ENCODE measurements around the gene CCDC188.

CCDC188 gene

DNA sequence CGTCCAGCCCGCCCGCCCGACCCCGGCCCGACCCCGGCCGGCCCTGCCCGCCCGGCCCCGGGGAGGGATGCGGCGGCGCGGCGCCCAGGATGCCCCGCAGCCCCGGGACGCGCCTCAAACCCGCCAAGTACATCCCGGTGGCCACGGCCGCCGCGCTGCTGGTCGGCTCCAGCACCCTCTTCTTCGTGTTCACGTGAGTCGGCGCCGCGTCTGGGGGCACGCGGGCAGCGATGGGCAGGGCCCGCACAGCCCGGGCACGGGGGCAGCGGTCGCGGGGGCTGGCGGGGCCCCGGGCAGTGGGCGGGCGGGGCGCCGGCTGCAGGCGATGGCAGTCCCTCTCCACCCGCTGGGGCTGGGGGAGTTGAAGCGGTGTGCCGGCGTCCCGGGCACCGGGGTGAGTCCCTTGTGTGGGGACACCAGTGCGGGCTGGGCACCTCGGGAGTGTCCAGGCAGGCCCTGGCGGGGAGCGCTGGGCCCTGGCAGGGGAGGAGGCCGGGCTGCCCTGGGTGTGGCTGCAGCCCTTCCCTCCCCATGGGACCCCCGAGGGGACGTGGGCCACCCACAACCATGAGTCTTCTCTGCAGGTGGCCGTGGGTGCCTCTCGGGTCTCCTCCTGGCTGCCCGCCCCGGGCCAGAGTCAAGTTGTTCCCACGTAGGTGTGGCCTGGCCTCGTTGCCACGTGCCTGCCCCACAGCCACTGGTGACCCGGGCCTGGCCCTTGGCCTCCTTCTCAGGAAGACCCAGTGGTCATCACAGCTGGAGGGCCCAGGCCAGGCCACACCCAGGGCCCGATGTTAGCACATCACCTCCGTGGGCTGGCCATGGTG lies 18.8 kb downstream of the CCDC188 start:
- DNase-seq (ENCODE audit: low spot score): no peak

DNA sequence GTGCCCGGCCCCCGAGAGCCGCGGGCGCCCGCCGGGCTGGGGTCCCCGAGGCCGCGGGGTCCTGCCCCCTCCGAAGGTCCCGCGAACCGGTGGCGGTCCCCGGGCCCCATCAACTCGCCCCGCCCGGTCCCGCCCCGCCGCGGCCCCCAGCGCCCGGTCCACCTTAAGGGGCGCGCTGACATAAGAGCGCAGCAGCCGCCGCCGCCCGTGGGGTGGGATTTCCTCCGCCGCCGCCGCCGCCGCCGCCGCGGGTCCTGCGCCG lies 19.3 kb downstream of the CCDC188 start, which contains the start of gene ZDHHC8:
Gene ZDHHC8 (plus strand): TSS at position 208 of the 262 bp plus-strand sequence. CDS start 144 bp downstream, outside the sequence.
- DNase-seq (ENCODE audit: low spot score): peak; percentile 27

DNA sequence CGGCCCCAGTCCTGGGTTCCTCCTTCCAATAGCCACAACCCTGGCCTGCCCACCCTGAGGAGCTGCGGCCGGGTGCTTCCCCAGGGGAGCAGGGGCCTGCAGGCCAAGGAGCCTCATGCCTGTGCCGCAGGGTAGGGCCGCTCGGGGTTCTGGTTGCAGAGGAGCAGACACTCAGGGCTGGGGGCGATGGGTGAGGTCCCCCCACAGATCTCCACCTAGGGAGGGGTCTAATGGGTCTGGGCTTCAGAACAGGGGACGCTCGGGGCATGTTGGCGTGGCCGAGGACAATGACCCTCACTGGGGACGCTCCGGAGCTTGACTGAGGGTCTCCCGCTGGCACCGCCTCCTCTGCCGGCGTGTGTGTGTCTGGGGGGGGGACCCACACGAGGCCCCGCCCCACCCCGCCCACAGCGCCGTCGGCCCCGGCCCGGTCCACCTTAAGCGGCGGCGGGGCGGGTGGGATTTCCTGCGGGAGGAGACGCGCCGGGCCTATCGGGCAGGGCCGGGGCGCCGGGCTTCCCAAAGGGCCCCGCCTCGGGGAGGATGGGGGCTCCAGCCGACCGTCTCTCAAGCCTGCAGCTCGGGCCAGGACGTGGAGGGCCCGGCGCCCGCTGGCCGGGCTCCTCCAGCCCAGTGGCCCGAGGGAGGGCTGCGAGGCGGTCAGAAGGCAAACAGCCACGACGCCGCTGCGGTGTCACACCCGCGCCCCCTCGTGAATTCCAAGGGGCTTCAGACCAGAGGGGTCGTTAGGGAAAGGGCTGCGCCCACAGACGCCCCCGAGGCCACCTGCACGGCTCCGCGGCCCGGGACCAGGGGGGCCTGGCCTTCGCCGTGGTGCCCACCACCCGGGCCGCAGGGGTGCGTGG lies 19.9 kb downstream of the CCDC188 start:
- peak; percentile 76 for DNase-seq (ENCODE audit: low spot score)

DNA sequence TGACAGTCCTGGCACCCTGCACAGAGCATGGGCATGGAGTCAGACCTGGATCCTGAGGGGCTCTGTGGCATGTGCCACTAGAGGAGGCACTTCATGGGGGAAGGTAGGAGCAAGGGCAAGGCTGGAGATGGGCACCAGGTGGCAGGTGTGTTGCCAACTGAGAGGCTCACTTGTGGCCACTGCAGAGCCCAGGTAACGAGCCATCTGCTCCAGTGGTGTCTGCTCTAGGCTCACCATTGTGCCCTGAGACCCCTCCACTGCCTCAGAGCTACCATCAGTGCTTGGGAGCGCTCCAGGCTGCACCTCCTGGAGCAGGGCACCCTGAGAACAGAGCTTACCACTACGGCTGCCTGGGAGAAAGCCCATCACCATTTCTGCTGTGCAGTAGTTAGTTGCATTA lies 20.5 kb downstream of the CCDC188 start:
- DNase-seq (ENCODE audit: low spot score): no peak

DNA sequence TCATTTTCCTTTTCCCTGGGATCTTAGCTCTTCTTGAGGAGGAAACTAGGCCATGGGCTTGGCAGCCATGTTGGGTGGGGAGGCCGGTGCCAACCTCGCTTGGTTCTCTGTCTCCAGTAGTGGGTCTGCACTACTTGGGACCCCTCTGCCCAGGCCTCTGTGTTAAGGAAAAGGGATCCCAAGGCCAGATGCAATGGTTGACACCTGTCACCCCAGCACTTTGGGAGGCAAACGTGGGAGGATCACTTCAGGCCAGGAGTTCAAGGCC lies 21.2 kb downstream of the CCDC188 start:
- no peak for DNase-seq (ENCODE audit: low spot score)

DNA sequence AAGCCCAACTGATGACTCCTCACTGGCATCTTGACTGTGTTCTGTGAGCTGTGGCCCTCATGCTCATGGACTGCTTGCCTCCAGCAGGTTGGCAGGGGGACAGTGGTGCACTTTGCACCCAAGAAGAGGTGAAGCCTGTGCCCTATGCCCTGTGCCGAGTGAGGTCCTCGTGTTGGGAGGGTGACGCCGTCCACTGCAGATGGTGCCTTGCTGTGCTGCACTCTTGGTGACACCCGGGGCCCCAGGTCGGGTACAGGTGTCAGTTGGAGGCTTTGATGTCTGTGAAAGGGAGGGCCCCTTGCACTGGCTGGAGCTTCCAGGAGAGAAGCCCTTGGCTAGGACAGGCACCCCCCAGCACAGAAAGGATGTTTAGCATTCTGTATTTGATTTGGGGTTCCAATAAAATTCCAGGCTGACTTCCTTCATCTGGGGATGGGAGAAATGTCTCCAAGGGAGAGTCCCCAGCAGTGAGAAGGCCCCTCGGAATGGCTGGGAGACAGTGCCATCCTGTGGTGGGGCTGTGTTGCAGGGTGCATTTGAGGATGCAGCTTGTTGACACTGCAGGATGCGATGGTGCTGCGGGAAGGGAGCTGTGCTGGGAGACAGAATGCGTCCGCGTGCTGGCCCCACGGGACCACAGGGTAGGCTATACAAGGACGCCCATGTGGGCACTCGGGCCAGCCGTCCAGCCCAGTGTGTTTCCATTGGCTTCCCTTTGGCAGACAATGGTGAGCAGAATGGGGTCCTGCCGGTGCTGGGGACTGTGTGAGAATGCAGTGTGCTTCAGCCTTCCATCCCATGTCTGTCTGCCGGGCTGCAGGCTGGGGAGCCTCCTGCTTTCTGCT lies 21.7 kb downstream of the CCDC188 start:
- DNase-seq (ENCODE audit: low spot score): peak; percentile 58

DNA sequence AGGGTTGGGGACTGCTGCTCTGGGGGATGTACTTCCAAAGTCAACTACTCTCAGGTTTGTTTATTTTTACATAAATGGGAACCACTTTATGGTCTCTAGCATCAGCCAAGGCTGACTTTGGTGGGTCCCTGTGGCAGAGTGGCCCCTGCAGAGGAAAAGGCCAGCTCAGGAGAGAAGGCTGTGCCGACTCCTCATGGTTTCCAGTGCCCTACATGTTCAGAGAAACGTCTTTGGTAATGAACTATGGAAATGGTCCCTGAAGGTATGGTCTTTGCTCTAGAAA lies 22.3 kb downstream of the CCDC188 start:
- DNase-seq (ENCODE audit: low spot score): no peak

DNA sequence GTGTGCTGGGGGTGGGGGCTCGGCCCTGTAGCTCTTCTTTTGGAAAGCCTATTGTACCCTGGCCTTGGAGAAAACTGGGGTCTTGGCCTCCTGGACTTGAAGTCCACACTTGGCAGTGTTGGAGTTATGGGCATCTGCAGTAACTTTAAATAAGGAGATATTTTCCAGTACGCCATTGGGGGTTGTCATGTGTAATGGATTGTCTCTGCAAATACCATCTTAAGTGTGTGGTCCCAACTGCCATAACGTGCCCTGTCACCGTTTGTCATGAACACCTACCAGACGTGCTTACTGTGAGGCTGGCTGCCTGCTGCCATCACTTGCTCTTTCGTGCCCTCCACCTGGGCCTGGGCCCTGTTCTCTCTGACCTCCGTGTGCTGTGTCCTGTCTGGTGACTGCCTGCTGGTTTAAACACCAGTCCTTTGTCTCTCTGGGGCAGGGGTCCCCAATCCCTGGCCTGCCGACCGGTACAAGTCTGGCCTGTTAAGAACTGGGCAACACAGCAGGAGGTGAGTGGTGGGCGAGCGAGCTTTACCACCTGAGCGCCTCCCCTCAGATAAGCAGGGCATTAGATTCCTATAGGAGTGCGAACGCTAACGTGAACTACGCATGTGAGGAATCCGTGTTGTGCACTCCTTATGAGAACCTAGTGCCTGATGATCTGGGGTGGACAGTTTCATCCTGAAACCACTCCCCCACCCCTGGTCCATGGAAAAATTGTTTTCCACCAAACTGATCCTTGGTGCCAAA lies 22.8 kb downstream of the CCDC188 start:
- DNase-seq (ENCODE audit: low spot score): no peak

DNA sequence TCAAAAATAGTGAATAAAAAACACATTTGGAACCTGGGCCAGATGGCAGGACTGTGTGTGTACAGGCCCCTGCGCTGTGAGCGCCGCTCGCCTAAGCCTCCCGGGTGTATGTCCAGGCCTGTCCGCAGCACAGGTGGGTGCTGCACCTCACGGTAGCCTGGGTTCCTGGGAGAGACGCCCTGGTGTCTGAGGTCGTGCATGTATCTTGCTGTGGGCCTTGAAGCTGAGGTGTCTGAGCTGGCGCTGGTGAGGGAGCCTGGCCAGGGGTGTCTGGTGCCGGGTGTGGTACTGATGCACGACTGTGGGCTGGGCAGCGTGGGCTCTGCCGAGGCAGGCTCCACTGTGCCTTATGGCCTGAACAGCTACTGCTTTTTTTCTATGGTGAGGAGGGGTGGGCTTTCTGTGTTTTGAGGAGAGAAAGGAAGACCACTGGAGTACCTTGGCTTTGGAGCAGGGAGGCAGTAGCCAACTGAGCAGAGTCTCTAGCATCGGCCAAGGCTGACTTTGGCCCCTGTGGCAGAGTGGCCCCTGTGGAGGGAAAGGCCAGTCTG lies 23.5 kb downstream of the CCDC188 start:
- no peak for DNase-seq (ENCODE audit: low spot score)

DNA sequence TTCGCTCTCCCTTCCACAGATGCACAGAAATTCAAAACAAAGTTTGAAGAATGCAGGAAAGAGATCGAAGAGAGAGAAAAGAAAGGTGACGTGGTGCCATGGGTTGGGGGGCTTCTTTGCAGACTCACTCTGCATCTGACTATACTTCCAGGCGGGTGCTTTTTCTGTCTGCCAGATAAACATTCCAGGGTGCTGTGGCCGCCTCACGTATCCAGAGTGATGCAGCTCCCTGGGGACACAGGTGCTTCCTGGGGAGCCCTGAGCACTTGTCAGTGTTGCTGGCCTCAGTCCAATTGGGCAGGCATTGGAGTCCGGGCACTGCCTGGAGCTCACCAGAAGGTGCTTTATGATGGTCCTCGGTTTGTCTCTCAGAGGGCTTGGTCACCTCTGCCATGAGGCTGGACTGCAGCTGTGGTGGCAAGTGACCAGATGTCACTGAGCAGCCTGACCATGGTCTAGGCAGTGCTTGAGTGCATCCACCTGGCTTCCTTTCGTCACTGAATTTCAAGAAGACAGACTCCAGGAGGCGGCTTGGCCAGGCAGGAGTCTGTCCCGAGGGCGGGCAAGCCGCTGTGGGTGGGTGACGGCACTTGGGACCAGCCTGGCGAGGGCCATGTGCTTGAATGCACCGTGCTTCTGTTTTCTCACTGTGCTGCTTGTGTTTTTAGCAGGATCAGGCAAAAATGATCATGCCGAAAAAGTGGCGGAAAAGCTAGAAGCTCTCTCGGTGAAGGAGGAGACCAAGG lies 24.4 kb downstream of the CCDC188 start:
- DNase-seq (ENCODE audit: low spot score): no peak

DNA sequence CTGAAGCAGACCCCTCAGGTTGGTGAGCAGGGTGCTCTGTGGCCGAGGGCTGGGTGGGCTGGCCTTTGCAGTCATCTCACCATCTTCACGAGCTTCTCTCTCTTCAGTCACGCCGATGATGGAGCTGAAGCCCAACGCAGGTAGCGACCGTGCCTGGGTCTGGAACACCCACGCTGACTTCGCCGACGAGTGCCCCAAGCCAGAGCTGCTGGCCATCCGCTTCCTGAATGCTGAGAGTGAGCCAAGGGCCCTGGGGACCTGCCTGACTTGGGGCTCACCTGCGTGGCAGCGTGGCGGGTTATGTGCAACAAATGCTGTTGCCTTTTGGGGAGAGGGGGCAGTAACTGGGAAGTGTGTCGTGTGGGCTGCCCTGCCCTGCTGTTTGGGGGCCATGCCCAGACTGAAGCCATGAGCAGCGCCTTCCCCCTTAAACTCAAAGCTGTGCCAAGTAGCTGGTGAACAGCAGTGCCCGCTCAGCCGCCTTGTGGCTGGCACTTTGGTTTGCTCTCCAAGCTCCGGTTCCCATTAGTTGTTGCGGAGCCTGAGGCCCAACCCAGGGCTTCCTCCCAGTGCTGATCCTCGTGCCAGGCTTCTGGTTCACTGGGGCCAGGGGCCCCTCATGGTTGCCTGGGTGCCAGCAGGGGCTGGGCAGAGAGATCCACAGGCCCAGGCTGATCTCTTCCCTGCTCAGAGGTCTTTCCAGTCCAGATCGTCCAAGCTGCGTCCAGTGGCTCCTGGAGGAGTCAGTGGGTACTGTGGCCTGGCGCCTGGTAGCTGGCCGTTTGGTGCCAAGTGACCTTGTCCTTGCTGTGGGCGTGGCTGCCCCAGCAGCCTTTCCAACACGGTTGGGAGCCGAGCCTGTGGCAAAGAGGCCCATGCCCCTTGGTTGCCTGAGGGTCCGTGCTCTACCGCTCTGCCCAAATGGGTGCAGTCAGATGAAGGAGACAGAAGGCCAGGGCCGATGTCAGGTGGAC lies 25.4 kb downstream of the CCDC188 start:
- no peak for DNase-seq (ENCODE audit: low spot score)

DNA sequence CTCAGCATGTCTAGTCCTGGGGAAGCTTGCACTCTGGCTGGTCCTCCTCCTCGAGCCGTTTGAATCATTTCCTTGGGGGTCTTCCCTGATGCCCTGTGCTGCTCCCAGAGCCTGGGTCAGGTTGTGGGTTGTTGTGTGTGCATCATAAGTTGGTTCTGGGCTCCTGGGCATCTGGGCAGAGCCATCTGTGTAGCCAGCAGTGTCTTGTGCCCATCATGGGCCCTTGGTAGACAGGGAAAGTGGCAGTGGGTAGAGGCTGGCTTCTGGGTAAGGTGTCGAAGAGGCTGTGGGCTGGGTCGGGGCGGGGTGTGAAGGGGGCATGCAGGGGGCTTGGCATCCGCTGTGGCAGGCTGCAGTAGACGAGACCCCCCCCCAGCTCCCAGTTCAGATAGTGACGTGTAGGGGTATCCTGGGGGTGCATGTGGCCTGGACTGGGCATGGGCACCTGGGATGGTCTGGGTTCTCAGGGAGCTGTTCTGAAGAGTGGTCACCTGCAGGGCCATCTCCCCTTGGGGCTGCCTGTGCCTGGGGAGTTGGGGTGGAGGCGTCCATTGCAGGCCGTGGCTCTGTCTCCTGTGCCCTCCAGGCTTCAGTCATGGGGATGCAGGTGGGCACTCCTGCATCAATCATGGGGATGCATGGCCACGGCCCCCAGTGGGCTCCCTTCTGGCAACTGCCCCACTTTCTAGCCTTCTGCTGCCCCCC lies 26.6 kb downstream of the CCDC188 start:
- DNase-seq (ENCODE audit: low spot score): no peak

DNA sequence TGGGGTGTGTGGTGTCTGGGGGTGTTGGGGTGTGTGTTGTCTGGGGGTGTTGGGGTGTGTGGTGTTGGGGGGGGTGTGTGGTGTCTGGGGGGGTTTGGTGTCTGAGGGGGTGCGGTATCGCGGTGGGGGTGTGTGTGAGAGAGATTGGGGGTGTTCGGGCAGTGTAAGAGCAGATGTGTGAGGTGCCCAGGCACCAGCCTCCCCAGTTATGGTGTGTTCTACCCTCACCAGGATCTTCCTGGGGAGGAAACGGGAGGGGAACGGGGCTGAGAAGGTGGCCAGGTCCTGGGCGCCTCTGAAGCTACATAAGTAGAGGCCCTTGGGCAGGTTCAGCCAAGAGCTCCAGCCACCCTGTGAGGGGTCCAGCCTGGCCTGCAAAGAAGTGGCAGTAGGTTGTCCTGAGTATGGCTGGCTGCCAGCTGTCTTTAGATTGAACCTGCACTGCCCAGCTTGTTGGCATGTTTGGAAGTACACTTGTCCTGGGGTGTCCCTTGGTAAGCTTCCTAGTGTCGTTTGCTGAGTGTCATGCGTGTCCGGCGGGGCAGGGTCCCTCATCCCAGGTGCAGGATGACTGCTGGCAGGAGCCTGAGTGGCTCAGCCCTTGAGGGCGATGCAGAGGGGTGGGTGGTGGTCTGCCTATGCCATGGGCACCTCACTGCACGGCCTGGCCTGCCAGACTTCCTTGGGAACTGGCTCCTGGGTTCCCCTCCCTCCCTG lies 27.3 kb downstream of the CCDC188 start:
- no peak for DNase-seq (ENCODE audit: low spot score)

DNA sequence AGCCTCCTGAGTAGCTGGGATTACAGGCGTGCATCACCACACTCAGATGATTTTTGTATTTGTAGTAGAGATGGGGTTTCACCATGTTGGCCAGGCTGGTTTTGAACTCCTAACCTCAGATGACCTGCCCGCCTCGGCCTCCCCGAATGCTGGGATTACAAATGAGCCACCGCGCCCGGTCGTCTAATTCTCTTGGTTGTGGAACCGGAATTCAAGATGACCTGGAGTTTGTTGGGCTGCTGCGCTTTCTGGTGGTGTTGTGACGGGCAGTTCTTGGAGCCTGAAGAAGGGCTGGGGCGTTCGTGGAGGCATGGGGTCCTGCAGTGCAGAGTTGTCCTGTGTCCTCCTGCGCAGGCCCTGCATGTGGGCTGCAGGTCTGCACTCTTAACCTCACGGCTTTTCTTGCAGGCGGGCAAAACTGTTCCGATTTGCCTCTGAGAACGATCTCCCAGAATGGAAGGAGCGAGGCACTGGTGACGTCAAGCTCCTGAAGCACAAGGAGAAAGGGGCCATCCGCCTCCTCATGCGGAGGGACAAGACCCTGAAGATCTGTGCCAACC lies 28.9 kb downstream of the CCDC188 start:
- DNase-seq (ENCODE audit: low spot score): no peak

DNA sequence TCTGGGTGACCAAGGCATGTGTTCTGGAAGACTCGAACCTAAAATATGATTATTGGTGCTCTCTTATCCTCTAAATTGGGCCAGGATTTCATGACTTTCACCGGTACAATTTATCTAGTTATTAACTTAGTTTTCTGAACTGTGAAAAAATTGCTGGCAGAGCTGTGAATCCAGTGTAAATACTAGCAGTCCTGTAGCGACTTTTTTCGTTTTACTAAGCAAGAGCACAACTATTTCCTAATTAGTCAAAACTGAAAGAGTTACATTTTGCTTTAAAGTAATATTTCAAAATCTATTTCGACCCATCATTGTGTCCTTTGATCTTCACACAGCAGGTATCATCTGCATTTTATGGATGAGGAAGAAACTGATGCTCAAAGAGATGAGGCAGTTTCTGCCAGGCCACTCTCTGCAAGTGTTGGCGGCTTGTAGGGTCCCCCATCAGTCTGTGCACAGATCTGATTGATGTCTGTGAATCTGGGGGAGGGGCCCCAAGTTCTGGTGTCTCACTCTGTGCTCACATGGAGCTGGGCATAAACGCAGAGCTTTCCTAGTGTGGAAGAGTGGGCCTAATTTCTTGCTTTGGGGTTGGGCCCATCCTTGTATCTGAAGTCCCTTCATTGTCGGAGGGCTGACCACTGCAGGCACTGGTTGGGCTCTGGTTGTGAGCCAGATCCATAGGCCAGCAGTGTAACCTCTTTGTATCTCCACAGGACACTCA lies 32.4 kb downstream of the CCDC188 start:
- no peak for DNase-seq (ENCODE audit: low spot score)

DNA sequence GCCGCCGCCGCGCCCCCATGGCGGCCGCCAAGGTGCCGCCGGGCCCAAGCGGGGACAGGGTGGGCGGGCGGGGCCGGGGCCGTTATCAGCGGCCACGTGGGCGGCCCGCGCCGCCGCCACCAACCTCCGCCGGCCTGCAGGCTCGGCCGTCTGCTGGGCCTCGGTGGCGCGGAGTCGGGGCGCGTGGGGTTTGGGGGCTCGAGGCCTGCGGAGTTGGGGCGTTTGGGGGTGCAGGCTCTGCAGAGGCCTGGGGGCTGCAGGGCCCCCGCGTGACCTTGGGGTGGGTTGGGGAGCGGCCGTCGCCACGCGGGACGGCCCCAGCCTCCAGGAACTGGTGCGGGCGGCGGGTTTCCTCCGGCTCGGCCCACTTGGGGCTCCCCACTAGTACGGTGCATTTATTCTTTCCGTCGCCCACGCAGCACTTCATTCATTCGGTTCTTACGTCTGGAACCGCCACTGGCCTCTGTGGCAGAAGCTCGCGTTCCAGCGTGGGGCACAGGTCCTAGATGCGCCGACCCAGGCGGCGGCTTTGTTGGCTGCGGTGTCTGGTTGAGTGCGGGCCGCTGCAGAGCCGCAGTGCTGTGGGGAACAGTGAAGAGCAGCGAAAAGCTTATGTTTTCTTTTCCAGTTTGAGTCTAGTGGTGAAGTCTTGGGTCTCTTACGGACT lies 33.1 kb downstream of the CCDC188 start:
- peak; percentile 33 for DNase-seq (ENCODE audit: low spot score)

All from CD4-positive, alpha-beta T cell treated with Interleukin-2 at 100 ng/mL for 4 hours (primary cell).